A673 (cell line): ENCODE measurements around the gene PHF2. TPM values are rescaled to one million over a fixed set of nuclear protein-coding genes. Genes with fewer than 3 reads are reported as not detected.

Experiments
- BruUV-seq: library from RNA; stranded (reverse); fragments of 400-500 nt; replicated peaks from 2 replicates; lab custom pipeline; 2021; lab: Mats Ljungman, UMichigan
- CTCF ChIA-PET: fragments of 300-600 bp; sonication (Branson Sonifier 250); formaldehyde crosslinking; loops from one replicate; lab custom pipeline; 2022; ENCODE audit warnings: antibody characterized with exemption; lab: Charles Lee
- POLR2A ChIA-PET: fragments of 300-600 bp; sonication (Branson Sonifier 250); formaldehyde crosslinking; loops from one replicate; lab custom pipeline; 2022; ENCODE audit warnings: antibody characterized with exemption; ENCODE audit not compliant: low non-redundant PET; lab: Charles Lee
- DNase-seq: peaks from one replicate; pipeline ENCODE4 v3.0.0-alpha.2; 2015; ENCODE audit warnings: low spot score
- H3K27ac ChIP-seq: fragments of 200-600 bp; sonication (generic); 2 replicates; pipeline ENCODE4 v1.5.1; 2016; ENCODE audit warnings: mixed run types, low read depth, mild to moderate bottlenecking, mixed read lengths, antibody characterized with exemption, low read length; ENCODE audit not compliant: poor library complexity, severe bottlenecking
- H3K27me3 ChIP-seq: fragments of 200-600 bp; sonication (generic); replicated peaks from 2 replicates; pipeline ENCODE4 v1.6.1; 2017; ENCODE audit warnings: mixed run types, low read depth, mild to moderate bottlenecking, mixed read lengths, antibody characterized with exemption, low read length; ENCODE audit not compliant: insufficient read depth, poor library complexity
- H3K36me3 ChIP-seq: fragments of 200-600 bp; sonication (generic); 2 replicates; pipeline ENCODE4 v1.6.1; 2016; ENCODE audit warnings: mixed run types, mild to moderate bottlenecking, mixed read lengths, antibody characterized with exemption, low read length; ENCODE audit not compliant: insufficient read depth, poor library complexity, severe bottlenecking
- H3K4me1 ChIP-seq: fragments of 200-600 bp; sonication (generic); 2 replicates; pipeline ENCODE4 v1.6.1; 2017; ENCODE audit warnings: mixed run types, mild to moderate bottlenecking, mixed read lengths, antibody characterized with exemption, low read length; ENCODE audit not compliant: insufficient read depth, poor library complexity, severe bottlenecking
- H3K4me3 ChIP-seq: fragments of 200-600 bp; sonication (generic); 2 replicates; pipeline ENCODE4 v1.5.1; 2016; ENCODE audit warnings: low read depth, mixed run types, mild to moderate bottlenecking, mixed read lengths, low read length; ENCODE audit not compliant: poor library complexity, severe bottlenecking
- H3K9me3 ChIP-seq: fragments of 200-600 bp; sonication (generic); 2 replicates; pipeline ENCODE4 v1.6.1; 2016; ENCODE audit warnings: mixed run types, low read depth, mild to moderate bottlenecking, mixed read lengths, antibody characterized with exemption, low read length; ENCODE audit not compliant: poor library complexity, severe bottlenecking
- CTCF ChIP-seq: fragments of 300-800, 200-600 bp; sonication (generic); conservative IDR thresholded peaks from 2 replicates; pipeline ENCODE4 v1.5.1; 2017; ENCODE audit warnings: low read depth, mild to moderate bottlenecking, antibody characterized with exemption, low read length, moderate library complexity, mixed read lengths
- EZH2 ChIP-seq: fragments of 200-600 bp; sonication (generic); IDR thresholded peaks from 2 replicates; pipeline ENCODE4 v1.6.1; 2017; ENCODE audit warnings: borderline replicate concordance, low read depth, mild to moderate bottlenecking, mixed read lengths, antibody characterized with exemption, low read length; ENCODE audit not compliant: poor library complexity, severe bottlenecking
- intact Hi-C: fragments of 100-400 bp; cut with micrococcal nuclease; formaldehyde crosslinking; loops from one replicate; pipeline ENCODE4 v1.10.0; 2022; ENCODE audit not compliant: unreplicated experiment
- total RNA-seq: library from RNA; stranded (reverse); gene quantifications from 2 replicates; pipeline ENCODE4 v1.2.3, GENCODE V29; 2021

The PHF2 gene
- total RNA-seq, 1 experiment from 2014 or later: 32.7 TPM

- Histone ChIP-seq H3K4me1 (no peaks in the 10 kb centered on the region), H3K4me3 (no peak overlapping the region), H3K27me3 (no peaks in the 10 kb centered on the region), H3K9me3 (no peaks in the 10 kb centered on the region), H3K36me3 (peaks cover 9% of the 10 kb centered on the region), H3K27ac (no peak overlapping the region)
- intact Hi-C loops: no loop called here
- TF ChIP-seq CTCF: no peak
- no peak for TF ChIP-seq EZH2
- BruUV-seq: no TSS peak
- ChIA-PET CTCF (no interaction called here), POLR2A (no interaction called here)
- DNase-seq: no peak
Observed at GRCh38 chr9:93676310-93677047, 100.1 kb downstream of the PHF2 start.

- intact Hi-C loops: no loop called here
- H3K27ac ChIP-seq: no peak overlapping the region
- no peaks in the 10 kb centered on the region for H3K4me1 ChIP-seq
- no peaks in the 10 kb centered on the region for H3K27me3 ChIP-seq
- peaks cover 9% of the 10 kb centered on the region for H3K36me3 ChIP-seq
- H3K4me3 ChIP-seq: no peak overlapping the region
- BruUV-seq: no TSS peak
- ChIA-PET POLR2A (no interaction called here), CTCF (no interaction called here)
- no peak for DNase-seq
- H3K9me3 ChIP-seq: no peaks in the 10 kb centered on the region
- TF ChIP-seq EZH2: no peak
- no peak for TF ChIP-seq CTCF
Observed at GRCh38 chr9:93677048-93677571, 100.7 kb downstream of the PHF2 start.

GRCh38 chr9:93677641-93678136, 101.3 kb downstream of the PHF2 start:
- H3K9me3 ChIP-seq: no peaks in the 10 kb centered on the region
- no TSS peak for BruUV-seq

More at GRCh38 chr9:93677641-93678136, 101.3 kb downstream of the PHF2 start:
- ChIA-PET CTCF (no interaction called here), POLR2A (no interaction called here)
- Histone ChIP-seq H3K27ac (no peak overlapping the region), H3K27me3 (no peaks in the 10 kb centered on the region), H3K36me3 (peaks cover 9% of the 10 kb centered on the region), H3K4me3 (no peak overlapping the region), H3K4me1 (no peaks in the 10 kb centered on the region)
- intact Hi-C loops: no loop called here
- TF ChIP-seq EZH2: no peak
- no peak for TF ChIP-seq CTCF
- DNase-seq: no peak
